HG02870 (cell line): ENCODE results near the gene DNAI2.

ENCODE experiments used
- ATAC-seq: cut with Tn5 transposase; IDR thresholded peaks from one replicate; pipeline ENCODE4 v1.9.1; 2021; ENCODE audit warnings: mild to moderate bottlenecking, moderate library complexity; ENCODE audit not compliant: unreplicated experiment

DNAI2 gene

GRCh38 chr17:74299226-74300009, 25.4 kb downstream of the DNAI2 start:
- no peak for ATAC-seq

- no peak for ATAC-seq
Measured at GRCh38 chr17:74303305-74303704, 29.3 kb downstream of the DNAI2 start.

- ATAC-seq: no peak
Measured at GRCh38 chr17:74304184-74304583, 30.1 kb downstream of the DNAI2 start.

- ATAC-seq: no peak
Measured at GRCh38 chr17:74305865-74306654, 32.0 kb downstream of the DNAI2 start.

GRCh38 chr17:74307984-74308773, 34.1 kb downstream of the DNAI2 start:
- ATAC-seq: no peak

- ATAC-seq: no peak
Measured at GRCh38 chr17:74309902-74310301, 35.9 kb downstream of the DNAI2 start.

GRCh38 chr17:74314877-74315276, 40.8 kb downstream of the DNAI2 start:
- no peak for ATAC-seq

- ATAC-seq: no peak
Measured at GRCh38 chr17:74316220-74316619, 42.2 kb downstream of the DNAI2 start.

GRCh38 chr17:74317071-74317470, 43.0 kb downstream of the DNAI2 start:
- no peak for ATAC-seq

GRCh38 chr17:74318391-74318790, 44.4 kb downstream of the DNAI2 start:
- ATAC-seq: no peak

GRCh38 chr17:74324521-74324920, 50.5 kb downstream of the DNAI2 start:
- ATAC-seq: no peak

- ATAC-seq: no peak
Measured at GRCh38 chr17:74325376-74325742, 51.3 kb downstream of the DNAI2 start.

GRCh38 chr17:74325743-74326379, 51.8 kb downstream of the DNAI2 start, which contains the start of gene KIF19:
TSS of gene KIF19 (plus strand) at chr17:74326226. CDS start at chr17:74326350, 124 bp downstream.
- no peak for ATAC-seq

- ATAC-seq: no peak
Measured at GRCh38 chr17:74326506-74326905, 52.5 kb downstream of the DNAI2 start.

- no peak for ATAC-seq
Measured at GRCh38 chr17:74328487-74328886, 54.5 kb downstream of the DNAI2 start.

- ATAC-seq: no peak
Measured at GRCh38 chr17:74329378-74329777, 55.3 kb downstream of the DNAI2 start.

GRCh38 chr17:74330446-74330845, 56.4 kb downstream of the DNAI2 start:
- ATAC-seq: no peak

- no peak for ATAC-seq
Measured at GRCh38 chr17:74332017-74332650, 58.1 kb downstream of the DNAI2 start.

GRCh38 chr17:74332763-74333283, 58.8 kb downstream of the DNAI2 start:
- no peak for ATAC-seq

- no peak for ATAC-seq
Measured at GRCh38 chr17:74334393-74335039, 60.5 kb downstream of the DNAI2 start.
